Osteoblast (primary cell): ENCODE results near the gene PRMT2. TPM values are rescaled to one million over a fixed set of nuclear protein-coding genes. Genes with fewer than 3 reads are reported as not detected.
"Not testable (repeated sequence)": the region's sequence is repeated elsewhere in the genome, so short reads cannot be mapped to it uniquely, and the experiment has no call there.

Experiments
- DNase-seq: peaks from one replicate; pipeline ENCODE4 v3.0.0; 2011; ENCODE audit warnings: low spot score, mixed read lengths; ENCODE audit not compliant: insufficient read length; ENCODE audit errors: missing footprints
- H2AFZ ChIP-seq: 2 replicates; pipeline ENCODE4 v1.6.0; 2011; ENCODE audit warnings: mild to moderate bottlenecking, low read length
- H3K27ac ChIP-seq: 2 replicates; pipeline ENCODE4 v1.5.1; 2011; ENCODE audit warnings: mild to moderate bottlenecking, low read depth, low read length, moderate library complexity
- H3K27me3 ChIP-seq: 2 replicates; pipeline ENCODE4 v1.6.0; 2012; ENCODE audit warnings: mild to moderate bottlenecking, control low read depth, inconsistent platforms, low read length, moderate library complexity; ENCODE audit not compliant: insufficient read depth
- H3K36me3 ChIP-seq: 2 replicates; pipeline ENCODE4 v1.5.1; 2011; ENCODE audit warnings: mild to moderate bottlenecking, low read length, control low read depth, moderate library complexity; ENCODE audit not compliant: insufficient read depth
- H3K4me1 ChIP-seq: 2 replicates; pipeline ENCODE4 v1.5.1; 2011; ENCODE audit warnings: mild to moderate bottlenecking, low read length, control low read depth, moderate library complexity; ENCODE audit not compliant: insufficient read depth
- H3K4me2 ChIP-seq: 2 replicates; pipeline ENCODE4 v1.6.0; 2011; ENCODE audit warnings: mild to moderate bottlenecking, low read length; ENCODE audit not compliant: insufficient read depth
- H3K4me3 ChIP-seq: fragments of 200-600 bp; sonication (generic); 3 replicates; pipeline ENCODE4 v1.5.1; 2012; ENCODE audit warnings: mild to moderate bottlenecking, low read length, inconsistent platforms; ENCODE audit not compliant: insufficient read depth
- H3K79me2 ChIP-seq: 2 replicates; pipeline ENCODE4 v1.6.0; 2012; ENCODE audit warnings: mild to moderate bottlenecking, low read length, control low read depth, inconsistent platforms; ENCODE audit not compliant: insufficient read depth
- H3K9me3 ChIP-seq: 2 replicates; pipeline ENCODE4 v1.5.1; 2011; ENCODE audit warnings: low read depth, low read length, control low read depth
- H4K20me1 ChIP-seq: 2 replicates; pipeline ENCODE4 v1.6.0; 2012; ENCODE audit warnings: mild to moderate bottlenecking, low read length, control low read depth; ENCODE audit not compliant: insufficient read depth
- total RNA-seq: library from RNA; depleted of rRNA; stranded (reverse); fragments of >200 nt; gene quantifications from 2 replicates; pipeline ENCODE4 v1.2.3, GENCODE V29; 2012
- TF ChIP-seq, protein P1 (sequence below): IDR thresholded peaks from 2 replicates; pipeline ENCODE4 v1.5.1; 2011; ENCODE audit warnings: mild to moderate bottlenecking, low read depth, low read length, moderate library complexity; ENCODE audit errors: extremely low read depth

Gene PRMT2
- total RNA-seq, 1 donor, result 134 TPM

DNA sequence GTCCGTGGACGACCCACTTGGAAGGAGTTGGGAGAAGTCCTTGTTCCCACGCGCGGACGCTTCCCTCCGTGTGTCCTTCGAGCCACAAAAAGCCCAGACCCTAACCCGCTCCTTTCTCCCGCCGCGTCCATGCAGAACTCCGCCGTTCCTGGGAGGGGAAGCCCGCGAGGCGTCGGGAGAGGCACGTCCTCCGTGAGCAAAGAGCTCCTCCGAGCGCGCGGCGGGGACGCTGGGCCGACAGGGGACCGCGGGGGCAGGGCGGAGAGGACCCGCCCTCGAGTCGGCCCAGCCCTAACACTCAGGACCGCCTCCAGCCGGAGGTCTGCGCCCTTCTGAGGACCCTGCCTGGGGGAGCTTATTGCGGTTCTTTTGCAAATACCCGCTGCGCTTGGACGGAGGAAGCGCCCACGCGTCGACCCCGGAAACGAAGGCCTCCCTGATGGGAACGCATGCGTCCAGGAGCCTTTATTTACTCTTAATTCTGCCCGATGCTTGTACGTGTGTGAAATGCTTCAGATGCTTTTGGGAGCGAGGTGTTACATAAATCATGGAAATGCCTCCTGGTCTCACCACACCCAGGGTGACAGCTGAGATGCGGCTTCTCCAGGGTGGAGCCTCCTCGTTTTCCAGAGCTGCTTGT is 32.4 kb downstream of the PRMT2 start:
- peaks cover 14% of the 10 kb centered on the region for H3K27me3 ChIP-seq
- H4K20me1 ChIP-seq, result peaks cover 2% of the 10 kb centered on the region
- H3K4me2 ChIP-seq, result peak overlapping the region; percentile 83
- H3K27ac ChIP-seq, result no peak overlapping the region
- DNase-seq, result peak; percentile 77
- TF ChIP-seq, protein P1, sequence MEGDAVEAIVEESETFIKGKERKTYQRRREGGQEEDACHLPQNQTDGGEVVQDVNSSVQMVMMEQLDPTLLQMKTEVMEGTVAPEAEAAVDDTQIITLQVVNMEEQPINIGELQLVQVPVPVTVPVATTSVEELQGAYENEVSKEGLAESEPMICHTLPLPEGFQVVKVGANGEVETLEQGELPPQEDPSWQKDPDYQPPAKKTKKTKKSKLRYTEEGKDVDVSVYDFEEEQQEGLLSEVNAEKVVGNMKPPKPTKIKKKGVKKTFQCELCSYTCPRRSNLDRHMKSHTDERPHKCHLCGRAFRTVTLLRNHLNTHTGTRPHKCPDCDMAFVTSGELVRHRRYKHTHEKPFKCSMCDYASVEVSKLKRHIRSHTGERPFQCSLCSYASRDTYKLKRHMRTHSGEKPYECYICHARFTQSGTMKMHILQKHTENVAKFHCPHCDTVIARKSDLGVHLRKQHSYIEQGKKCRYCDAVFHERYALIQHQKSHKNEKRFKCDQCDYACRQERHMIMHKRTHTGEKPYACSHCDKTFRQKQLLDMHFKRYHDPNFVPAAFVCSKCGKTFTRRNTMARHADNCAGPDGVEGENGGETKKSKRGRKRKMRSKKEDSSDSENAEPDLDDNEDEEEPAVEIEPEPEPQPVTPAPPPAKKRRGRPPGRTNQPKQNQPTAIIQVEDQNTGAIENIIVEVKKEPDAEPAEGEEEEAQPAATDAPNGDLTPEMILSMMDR, result no peak
- no peaks in the 10 kb centered on the region for H3K9me3 ChIP-seq
- peaks cover 4% of the 10 kb centered on the region for H3K36me3 ChIP-seq
- peak overlapping the region; percentile 71 for H3K4me3 ChIP-seq
- no peaks in the 10 kb centered on the region for H3K79me2 ChIP-seq
- H3K4me1 ChIP-seq, result no peaks in the 10 kb centered on the region
- H2AFZ ChIP-seq, result peak overlapping the region; percentile 65

- Histone ChIP-seq H4K20me1 (no peaks in the 10 kb centered on the region), H2AFZ (no peak overlapping the region), H3K79me2 (no peaks in the 10 kb centered on the region), H3K4me1 (no peaks in the 10 kb centered on the region), H3K4me3 (peak overlapping the region; percentile 71), H3K4me2 (peak overlapping the region; percentile 83), H3K36me3 (peaks cover 4% of the 10 kb centered on the region), H3K27me3 (peaks cover 14% of the 10 kb centered on the region), H3K27ac (no peak overlapping the region), H3K9me3 (no peaks in the 10 kb centered on the region)
- DNase-seq, result no peak
- TF ChIP-seq, protein P1, result no peak
Measured at GRCh38 chr21:46668381-46668780, 32.9 kb downstream of the PRMT2 start.

DNA sequence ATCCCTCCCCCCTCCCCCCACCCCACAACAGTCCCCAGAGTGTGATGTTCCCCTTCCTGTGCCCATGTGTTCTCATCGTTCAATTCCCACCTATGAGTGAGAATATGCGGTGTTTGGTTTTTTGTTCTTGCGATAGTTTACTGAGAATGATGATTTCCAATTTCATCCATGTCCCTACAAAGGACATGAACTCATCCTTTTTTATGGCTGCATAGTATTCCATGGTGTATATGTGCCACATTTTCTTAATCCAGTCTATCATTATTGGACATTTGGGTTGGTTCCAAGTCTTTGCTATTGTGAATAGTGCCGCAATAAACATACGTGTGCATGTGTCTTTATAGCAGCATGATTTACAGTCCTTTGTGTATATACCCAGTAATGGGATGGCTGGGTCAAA is 33.4 kb downstream of the PRMT2 start:
- H4K20me1 ChIP-seq, H3K4me2 ChIP-seq, H3K79me2 ChIP-seq, H3K27ac ChIP-seq, H3K9me3 ChIP-seq, H3K4me1 ChIP-seq, H3K36me3 ChIP-seq, H2AFZ ChIP-seq, H3K4me3 ChIP-seq, DNase-seq: not testable (repeated sequence)
- peaks cover 14% of the 10 kb centered on the region for H3K27me3 ChIP-seq

DNA sequence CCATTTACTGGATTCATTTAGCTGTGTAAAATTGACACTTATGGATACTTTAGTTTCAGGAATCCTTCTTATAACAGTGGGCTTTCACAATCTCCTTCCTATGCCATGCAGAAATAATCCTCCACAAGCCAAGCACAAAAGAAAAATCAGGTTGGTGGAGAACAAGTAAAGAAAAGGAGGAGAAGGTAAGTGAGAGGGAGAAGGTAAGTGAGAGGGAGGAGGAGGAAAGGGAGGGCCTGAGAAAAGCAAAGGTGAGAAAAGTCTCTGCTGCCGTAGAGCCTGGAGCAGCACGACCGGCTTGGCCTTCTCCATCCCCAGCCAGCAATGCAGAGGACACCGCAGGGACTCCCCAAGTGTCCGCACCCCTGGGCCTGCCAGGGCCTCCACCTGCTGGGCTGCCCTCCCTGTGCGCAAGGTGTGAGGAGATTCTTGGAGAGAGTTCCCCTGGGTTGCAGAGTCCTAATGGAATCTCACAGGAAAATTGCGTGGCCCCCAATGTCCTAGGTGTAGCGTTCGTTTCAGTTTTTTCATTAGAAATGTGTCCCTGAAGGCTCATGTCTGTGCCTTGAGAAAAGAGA is 39.0 kb downstream of the PRMT2 start:
- TF ChIP-seq, protein P1, result no peak
- no peaks in the 10 kb centered on the region for H3K9me3 ChIP-seq
- no peaks in the 10 kb centered on the region for H3K36me3 ChIP-seq
- H3K4me1 ChIP-seq, result no peaks in the 10 kb centered on the region
- peaks cover 10% of the 10 kb centered on the region for H3K27me3 ChIP-seq
- no peak overlapping the region for H3K27ac ChIP-seq
- H3K4me3 ChIP-seq, result no peak overlapping the region
- no peak overlapping the region for H3K4me2 ChIP-seq
- no peaks in the 10 kb centered on the region for H3K79me2 ChIP-seq
- no peak for DNase-seq
- no peaks in the 10 kb centered on the region for H4K20me1 ChIP-seq
- no peak overlapping the region for H2AFZ ChIP-seq
